ENCODE measurements around the gene PCDHA1. TPM values are rescaled to one million over a fixed set of nuclear protein-coding genes. Genes with fewer than 3 reads are reported as not detected.

The PCDHA1 gene
- total RNA-seq, 1 experiment from 2014 or later, result not detected

DNA sequence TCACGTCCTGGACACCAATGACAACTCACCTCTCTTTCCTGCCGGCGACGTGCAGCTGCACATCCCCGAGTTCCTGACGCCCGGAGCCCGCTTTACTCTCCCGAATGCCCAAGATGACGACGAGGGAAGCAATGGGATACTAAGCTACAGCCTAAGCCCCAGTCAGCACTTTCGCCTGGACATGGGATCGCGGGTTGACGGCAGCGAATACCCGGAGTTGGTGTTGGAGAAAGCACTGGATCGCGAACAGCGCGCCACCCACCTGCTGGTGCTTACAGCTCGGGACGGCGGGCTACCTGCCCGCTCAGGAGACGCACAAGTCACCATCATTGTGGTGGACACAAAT, 141.3 kb downstream of the PCDHA1 start:
- H3K4me1 ChIP-seq (ENCODE audit: control insufficient read depth in 1 of 2, insufficient read depth in 2 of 2, low read length in 2 of 2), result peaks cover 2 to 15% of the 10 kb centered on the region in 2 experiments; a peak in 3 of 4 replicates
- ChIA-PET POLR2A (interaction anchor here (1.2 kb wide), 1 partner anchor 113 kb away, joined by 4 read pairs; no protein-coding TSS in a partner anchor), CTCF (interaction anchor here (1.4 to 4.4 kb wide), 4 partner anchors 76 to 637 kb away, joined by 3 to 50 read pairs (median 9); no protein-coding TSS in a partner anchor), RAD21 (ENCODE audit: low non-redundant PET in 1 of 2, low total read pairs in 2 of 2, uncharacterized antibody in 2 of 2, unreplicated experiment in 2 of 2) (interaction anchor here (0.7 to 2.2 kb wide), 3 partner anchors 77 to 113 kb away, joined by 3 to 24 read pairs (median 14); no protein-coding TSS in a partner anchor)
- H3K36me3 ChIP-seq (ENCODE audit: control insufficient read depth in 1 of 2, insufficient read depth in 2 of 2, low read length in 2 of 2), result no peaks in the 10 kb centered on the region
- H3K9me3 ChIP-seq (ENCODE audit: control insufficient read depth in 1 of 2, insufficient read depth in 1 of 2, low read depth in 1 of 2, low read length in 2 of 2), result no peaks in the 10 kb centered on the region
- H3K27ac ChIP-seq (ENCODE audit: low read depth, low read length), result no peak overlapping the region
- no peaks in the 10 kb centered on the region for H3K9me2 ChIP-seq (ENCODE audit: insufficient read depth)
- no peak overlapping the region for H3K9ac ChIP-seq (ENCODE audit: low read length)
- no peak overlapping the region for H2AFZ ChIP-seq (ENCODE audit: low read depth, low read length, poor library complexity, severe bottlenecking)
- intact Hi-C loops (cut with micrococcal nuclease), result loop anchor here (5.0 kb wide), 1 partner anchor 40 kb away; the partner anchor contains the start of gene PCDHAC2
- BruUV-seq (replicated peaks), result no TSS peak
- H3K4me3 ChIP-seq (replicated peaks in 1 of 2; ENCODE audit: low read depth in 1 of 2, low read length in 2 of 2), result peak overlapping the region; percentile 37 to 58; a peak in 3 of 4 replicates
- peak overlapping the region; percentile 88 for H3K4me2 ChIP-seq (ENCODE audit: low read length)
- TF ChIP-seq EZH2phosphoT487 (IDR thresholded peaks at IDR 0.05; ENCODE audit: borderline replicate concordance), result no peak
- no peak for TF ChIP-seq SRF (IDR thresholded peaks at IDR 0.05; ENCODE audit: low read depth)
- no peak for TF ChIP-seq ZFX (IDR thresholded peaks at IDR 0.05)
- TF ChIP-seq FOSL1 (IDR thresholded peaks at IDR 0.05; ENCODE audit: low read depth), result no peak
- TF ChIP-seq ELF1 (IDR thresholded peaks at IDR 0.05; ENCODE audit: borderline replicate concordance, low read depth), result no peak
- TF ChIP-seq, protein P1, sequence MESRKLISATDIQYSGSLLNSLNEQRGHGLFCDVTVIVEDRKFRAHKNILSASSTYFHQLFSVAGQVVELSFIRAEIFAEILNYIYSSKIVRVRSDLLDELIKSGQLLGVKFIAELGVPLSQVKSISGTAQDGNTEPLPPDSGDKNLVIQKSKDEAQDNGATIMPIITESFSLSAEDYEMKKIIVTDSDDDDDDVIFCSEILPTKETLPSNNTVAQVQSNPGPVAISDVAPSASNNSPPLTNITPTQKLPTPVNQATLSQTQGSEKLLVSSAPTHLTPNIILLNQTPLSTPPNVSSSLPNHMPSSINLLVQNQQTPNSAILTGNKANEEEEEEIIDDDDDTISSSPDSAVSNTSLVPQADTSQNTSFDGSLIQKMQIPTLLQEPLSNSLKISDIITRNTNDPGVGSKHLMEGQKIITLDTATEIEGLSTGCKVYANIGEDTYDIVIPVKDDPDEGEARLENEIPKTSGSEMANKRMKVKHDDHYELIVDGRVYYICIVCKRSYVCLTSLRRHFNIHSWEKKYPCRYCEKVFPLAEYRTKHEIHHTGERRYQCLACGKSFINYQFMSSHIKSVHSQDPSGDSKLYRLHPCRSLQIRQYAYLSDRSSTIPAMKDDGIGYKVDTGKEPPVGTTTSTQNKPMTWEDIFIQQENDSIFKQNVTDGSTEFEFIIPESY (IDR thresholded peaks at IDR 0.05; ENCODE audit: extremely low read depth, insufficient replicate concordance, low read length), result no peak
- no peak for TF ChIP-seq POLR2AphosphoS5 (IDR thresholded peaks at IDR 0.05; ENCODE audit: low read depth, low read length)
- TF ChIP-seq, protein P2, sequence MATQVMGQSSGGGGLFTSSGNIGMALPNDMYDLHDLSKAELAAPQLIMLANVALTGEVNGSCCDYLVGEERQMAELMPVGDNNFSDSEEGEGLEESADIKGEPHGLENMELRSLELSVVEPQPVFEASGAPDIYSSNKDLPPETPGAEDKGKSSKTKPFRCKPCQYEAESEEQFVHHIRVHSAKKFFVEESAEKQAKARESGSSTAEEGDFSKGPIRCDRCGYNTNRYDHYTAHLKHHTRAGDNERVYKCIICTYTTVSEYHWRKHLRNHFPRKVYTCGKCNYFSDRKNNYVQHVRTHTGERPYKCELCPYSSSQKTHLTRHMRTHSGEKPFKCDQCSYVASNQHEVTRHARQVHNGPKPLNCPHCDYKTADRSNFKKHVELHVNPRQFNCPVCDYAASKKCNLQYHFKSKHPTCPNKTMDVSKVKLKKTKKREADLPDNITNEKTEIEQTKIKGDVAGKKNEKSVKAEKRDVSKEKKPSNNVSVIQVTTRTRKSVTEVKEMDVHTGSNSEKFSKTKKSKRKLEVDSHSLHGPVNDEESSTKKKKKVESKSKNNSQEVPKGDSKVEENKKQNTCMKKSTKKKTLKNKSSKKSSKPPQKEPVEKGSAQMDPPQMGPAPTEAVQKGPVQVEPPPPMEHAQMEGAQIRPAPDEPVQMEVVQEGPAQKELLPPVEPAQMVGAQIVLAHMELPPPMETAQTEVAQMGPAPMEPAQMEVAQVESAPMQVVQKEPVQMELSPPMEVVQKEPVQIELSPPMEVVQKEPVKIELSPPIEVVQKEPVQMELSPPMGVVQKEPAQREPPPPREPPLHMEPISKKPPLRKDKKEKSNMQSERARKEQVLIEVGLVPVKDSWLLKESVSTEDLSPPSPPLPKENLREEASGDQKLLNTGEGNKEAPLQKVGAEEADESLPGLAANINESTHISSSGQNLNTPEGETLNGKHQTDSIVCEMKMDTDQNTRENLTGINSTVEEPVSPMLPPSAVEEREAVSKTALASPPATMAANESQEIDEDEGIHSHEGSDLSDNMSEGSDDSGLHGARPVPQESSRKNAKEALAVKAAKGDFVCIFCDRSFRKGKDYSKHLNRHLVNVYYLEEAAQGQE (IDR thresholded peaks at IDR 0.05; ENCODE audit: low read depth), result no peak
- TF ChIP-seq, protein P3, sequence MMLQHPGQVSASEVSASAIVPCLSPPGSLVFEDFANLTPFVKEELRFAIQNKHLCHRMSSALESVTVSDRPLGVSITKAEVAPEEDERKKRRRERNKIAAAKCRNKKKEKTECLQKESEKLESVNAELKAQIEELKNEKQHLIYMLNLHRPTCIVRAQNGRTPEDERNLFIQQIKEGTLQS (IDR thresholded peaks at IDR 0.05), result no peak
- H4K20me1 ChIP-seq (ENCODE audit: insufficient read depth), result no peaks in the 10 kb centered on the region
- no peaks in the 10 kb centered on the region for H3K79me2 ChIP-seq (ENCODE audit: insufficient read depth, low read length)
- DNase-seq (ENCODE audit: low read depth, low spot score) (no peak), ATAC-seq (no peak)
- H3K27me3 ChIP-seq (ENCODE audit: insufficient read depth, low read length), result no peaks in the 10 kb centered on the region

All from HCT116 (cell line).